HG03060 (cell line): ENCODE results near the gene HM13.
"Not testable (repeated sequence)": the region's sequence is repeated elsewhere in the genome, so short reads cannot be mapped to it uniquely, and the experiment has no call there.

Experiments
- ATAC-seq: cut with Tn5 transposase; IDR thresholded peaks from one replicate; pipeline ENCODE4 v1.9.1; 2021; ENCODE audit warnings: low read depth, moderate number of reproducible peaks; ENCODE audit not compliant: unreplicated experiment

Gene HM13, protein sequence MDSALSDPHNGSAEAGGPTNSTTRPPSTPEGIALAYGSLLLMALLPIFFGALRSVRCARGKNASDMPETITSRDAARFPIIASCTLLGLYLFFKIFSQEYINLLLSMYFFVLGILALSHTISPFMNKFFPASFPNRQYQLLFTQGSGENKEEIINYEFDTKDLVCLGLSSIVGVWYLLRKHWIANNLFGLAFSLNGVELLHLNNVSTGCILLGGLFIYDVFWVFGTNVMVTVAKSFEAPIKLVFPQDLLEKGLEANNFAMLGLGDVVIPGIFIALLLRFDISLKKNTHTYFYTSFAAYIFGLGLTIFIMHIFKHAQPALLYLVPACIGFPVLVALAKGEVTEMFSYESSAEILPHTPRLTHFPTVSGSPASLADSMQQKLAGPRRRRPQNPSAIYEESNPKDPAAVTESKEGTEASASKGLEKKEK

GRCh38 chr20:31514154-31515071, at the start of gene HM13:
Gene HM13, plus strand, starts transcription at chr20:31514442. Its CDS starts 110 bp downstream, at chr20:31514552.
- peak; percentile 66 for ATAC-seq

DNA sequence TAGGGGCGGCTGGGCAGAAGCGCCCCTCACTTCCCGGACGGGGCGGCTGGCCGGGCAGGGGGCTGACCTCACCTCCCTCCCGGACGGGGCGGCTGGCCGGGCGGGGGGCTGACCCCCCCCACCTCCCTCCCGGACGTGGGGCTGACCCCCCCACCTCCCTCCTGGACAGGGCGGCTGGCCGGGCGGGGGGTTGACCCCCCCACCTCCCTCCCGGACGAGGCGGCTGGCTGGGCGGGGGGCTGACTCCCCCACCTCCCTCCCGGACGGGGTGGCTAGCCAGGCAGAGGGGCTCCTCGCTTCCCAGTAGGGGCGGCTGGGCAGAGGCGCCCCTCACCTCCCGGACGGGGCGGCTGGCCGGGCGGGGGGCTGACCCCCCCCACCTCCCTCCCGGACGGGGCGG, 43.3 kb upstream of the HM13 start:
- ATAC-seq = not testable (repeated sequence)

DNA sequence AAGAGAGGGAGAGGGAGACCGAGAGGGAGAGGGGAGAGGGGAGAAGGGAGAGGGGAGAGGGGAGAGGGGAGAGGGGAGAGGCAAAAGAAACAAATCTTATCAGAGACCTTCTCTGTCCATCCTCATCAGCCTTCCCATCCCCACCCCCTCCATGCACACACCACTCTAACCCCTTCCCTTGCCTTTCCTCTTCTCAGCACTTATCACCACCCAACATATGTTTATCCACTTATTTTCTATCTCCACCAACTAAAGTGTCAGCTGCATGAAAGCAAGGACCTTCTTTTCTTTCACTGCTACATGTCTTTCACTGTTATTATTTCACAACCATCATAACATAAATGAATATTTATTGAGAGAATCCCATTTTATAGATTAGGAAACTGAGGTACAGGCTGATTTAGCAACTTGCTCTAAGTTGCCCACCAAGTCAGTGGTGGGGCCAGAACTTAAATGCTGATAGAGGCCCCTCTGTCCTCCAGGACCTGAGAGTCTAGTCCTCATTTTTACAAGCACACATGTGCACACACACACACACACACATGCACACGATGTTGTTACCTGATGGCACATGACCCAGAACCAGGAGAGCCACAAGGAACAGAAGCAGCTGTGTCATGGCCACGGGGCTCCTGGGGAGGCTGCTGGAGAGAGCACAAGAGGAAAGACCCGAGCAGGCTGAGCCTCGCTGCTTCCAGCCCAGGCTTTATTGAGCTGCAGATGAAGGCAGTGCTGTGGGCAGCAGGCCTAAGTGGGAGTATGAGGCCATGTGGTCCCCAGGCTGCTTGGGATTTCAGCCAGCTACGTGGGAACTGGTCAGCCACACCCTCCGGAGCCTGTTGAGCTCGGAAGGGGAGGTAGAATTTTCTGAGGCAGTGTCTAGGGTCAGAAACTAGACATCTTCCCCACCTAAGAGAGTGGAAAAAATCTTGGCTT, 41.6 kb upstream of the HM13 start:
- ATAC-seq = no peak

DNA sequence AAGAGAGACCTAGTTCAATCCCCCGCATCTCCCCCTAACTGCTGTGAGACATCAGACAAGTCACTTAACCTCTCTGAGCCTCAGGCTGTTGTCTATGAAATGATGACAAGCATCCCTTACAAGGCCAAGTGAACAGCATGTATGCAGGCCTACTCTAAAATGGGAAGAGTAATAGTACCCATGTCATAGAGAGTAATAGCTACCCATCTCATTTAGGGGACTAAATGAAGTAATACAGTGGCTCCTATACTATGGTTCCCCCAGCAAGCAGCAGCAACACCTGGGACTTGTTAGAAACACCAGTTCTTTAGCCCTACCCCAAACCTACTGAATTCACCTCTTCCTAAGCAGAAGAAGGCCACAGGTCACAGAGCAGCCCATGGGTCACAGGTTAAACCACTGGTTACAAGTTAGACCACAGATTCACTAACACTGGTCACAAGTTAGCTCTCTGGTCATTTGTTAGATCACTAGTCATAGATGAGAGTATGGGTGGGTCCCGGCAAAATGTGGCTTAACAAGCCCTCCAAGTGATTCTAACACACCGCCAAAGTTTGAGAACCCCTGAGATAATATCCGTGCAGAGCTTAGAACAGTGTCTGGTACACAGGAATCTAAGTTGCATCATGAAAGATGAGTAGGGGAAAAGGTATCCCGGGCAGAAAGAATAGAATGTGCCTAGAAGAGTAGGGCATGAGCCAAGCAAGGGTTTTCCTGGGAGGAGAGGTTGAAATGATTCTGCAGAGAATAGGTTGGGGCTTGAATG, 40.7 kb upstream of the HM13 start:
- peak; percentile 33 for ATAC-seq

DNA sequence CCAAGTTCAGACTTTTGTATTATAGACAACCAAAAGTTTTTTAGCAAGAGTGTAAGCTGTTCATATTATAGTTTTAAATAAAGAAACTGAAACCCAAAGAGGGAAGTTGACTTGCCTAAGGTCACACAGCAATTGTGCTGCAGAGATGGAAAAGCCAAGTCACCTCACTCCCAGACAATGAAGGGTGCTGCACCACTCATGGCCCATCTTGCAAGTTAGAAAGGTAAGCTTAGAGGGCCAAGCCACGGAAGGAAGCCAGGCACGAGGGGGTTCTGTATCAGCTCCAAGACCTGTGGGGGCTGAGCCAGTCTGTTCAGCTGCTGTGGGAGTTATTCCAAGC, 40.2 kb upstream of the HM13 start:
- ATAC-seq = peak; percentile 77

GRCh38 chr20:31474758-31475427, 39.3 kb upstream of the HM13 start, which contains the start of the genes DEFB124 and REM1:
Gene DEFB124, minus strand, starts transcription at chr20:31475127. Its CDS starts 2,114 bp downstream, at chr20:31473013.
Gene REM1, plus strand, starts transcription at chr20:31475288. Its CDS starts 1,158 bp downstream, at chr20:31476446.
- no peak for ATAC-seq

- ATAC-seq = no peak
Measured at GRCh38 chr20:31475472-31476293, 38.6 kb upstream of the HM13 start.

- no peak for ATAC-seq
Measured at GRCh38 chr20:31476294-31476585, 38.0 kb upstream of the HM13 start.

GRCh38 chr20:31476643-31477215, 37.5 kb upstream of the HM13 start:
- no peak for ATAC-seq

DNA sequence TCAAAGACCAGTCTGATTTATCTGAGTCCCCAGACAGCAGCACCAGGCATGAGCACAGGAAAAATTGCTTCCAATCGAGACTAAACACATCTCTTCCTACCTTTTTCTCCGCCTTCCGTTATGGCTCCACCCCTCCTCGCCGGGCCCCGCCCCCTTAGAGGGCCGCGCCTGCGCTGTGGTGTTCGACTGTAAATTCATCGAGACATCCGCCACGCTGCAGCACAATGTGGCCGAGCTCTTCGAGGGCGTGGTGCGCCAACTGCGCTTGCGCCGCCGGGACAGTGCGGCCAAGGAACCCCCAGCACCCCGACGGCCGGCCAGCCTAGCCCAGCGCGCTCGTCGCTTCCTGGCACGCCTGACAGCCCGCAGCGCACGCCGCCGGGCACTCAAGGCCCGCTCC, 30.2 kb upstream of the HM13 start:
- no peak for ATAC-seq

DNA sequence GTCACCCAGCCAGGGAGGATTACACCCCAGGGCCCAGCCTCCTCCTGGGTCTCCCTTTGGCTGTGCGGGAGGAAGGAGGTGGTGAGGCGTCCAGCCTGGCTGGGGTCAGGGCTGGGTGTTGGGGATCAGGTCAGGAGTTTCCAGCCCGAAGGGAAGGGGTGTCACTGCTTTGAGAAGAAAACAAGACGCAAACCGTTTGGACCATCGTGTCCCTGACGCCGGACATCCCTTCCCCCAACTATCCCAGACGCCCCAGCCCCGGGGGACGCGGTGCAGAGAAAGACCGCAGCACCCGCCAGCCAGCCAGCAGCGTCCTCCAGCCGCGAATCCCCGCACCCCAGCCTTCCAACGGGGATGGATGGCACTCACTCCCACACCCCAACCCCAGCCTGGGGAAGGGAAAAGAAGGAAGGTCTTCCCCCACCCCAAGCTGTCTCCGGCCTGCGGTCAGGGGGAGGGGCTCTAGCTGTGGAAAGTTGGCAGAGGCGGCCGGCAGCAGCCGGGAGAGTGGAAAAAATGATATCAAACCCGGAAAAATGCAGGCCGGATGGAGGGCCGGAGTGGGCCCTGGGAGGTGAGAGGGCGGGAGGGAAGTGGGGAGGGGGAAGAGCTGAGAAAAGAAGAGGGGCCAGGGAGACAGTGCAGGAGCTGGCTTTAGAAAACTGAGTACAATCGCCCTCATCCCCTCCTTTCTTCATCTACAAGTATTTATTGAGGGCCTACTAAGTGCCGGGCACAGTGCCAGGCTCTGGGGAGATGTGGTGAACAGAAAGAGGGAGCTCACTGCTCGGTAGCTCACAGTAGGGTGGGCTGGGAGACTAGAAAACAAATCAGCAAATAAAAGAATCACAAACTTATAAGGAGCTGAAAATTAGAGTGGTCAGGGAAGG, 28.5 kb upstream of the HM13 start:
- no peak for ATAC-seq

GRCh38 chr20:31488115-31488514, 26.1 kb upstream of the HM13 start:
- ATAC-seq = no peak

GRCh38 chr20:31489152-31489551, 25.1 kb upstream of the HM13 start:
- no peak for ATAC-seq

GRCh38 chr20:31490752-31491151, 23.5 kb upstream of the HM13 start:
- ATAC-seq = no peak

- no peak for ATAC-seq
Measured at GRCh38 chr20:31494131-31494530, 20.1 kb upstream of the HM13 start.

- ATAC-seq = no peak
Measured at GRCh38 chr20:31496761-31497295, 17.4 kb upstream of the HM13 start.
